ENCODE measurements around the gene RWDD2A.
A peak's percentile ranks its signal among the peaks of the same experiment; 100 is the strongest.

RWDD2A gene

GRCh38 chr6:83192871-83193746 lies at the start of gene RWDD2A, which contains the start of gene PGM3:
Gene RWDD2A (plus strand): TSS chr6:83193357. CDS start chr6:83194452, 1,095 bp downstream.
Gene PGM3 (minus strand): TSS chr6:83193265. CDS start chr6:83191012, 2,253 bp downstream.
- peak within 1 kb of the TSS; percentile 95 for H3K4me2 ChIP-seq (ENCODE audit: low read depth, low read length, poor library complexity, severe bottlenecking)
- H3F3A ChIP-seq (ENCODE audit: insufficient read depth), result peaks cover 5% of the 10 kb centered on the region; the same call in 1 of the 2 replicates
- H3K9ac ChIP-seq (ENCODE audit: low read length), result peak within 1 kb of the TSS; percentile 88
- H4K20me1 ChIP-seq (ENCODE audit: low read depth, low read length), result no peaks in the 10 kb centered on the region
- H3K79me2 ChIP-seq (ENCODE audit: insufficient read depth, low read length), result peaks cover 9% of the 10 kb centered on the region
- peak within 1 kb of the TSS; percentile 78 for H2AFZ ChIP-seq (ENCODE audit: low read depth, low read length, severe bottlenecking)
- H3K27ac ChIP-seq (ENCODE audit: low read depth, low read length), result no peak within 1 kb of the TSS
- no peaks in the 10 kb centered on the region for H3K9me2 ChIP-seq (replicated peaks; ENCODE audit: insufficient read depth, low read length)
- no peaks in the 10 kb centered on the region for H3K27me3 ChIP-seq (ENCODE audit: low read length)
- no peaks in the 10 kb centered on the region for H3K9me3 ChIP-seq (ENCODE audit: insufficient read depth, low read length)
- peak within 1 kb of the TSS; percentile 89 for H3K4me3 ChIP-seq (ENCODE audit: insufficient read depth, low read length, poor library complexity, severe bottlenecking)
- H3K36me3 ChIP-seq (ENCODE audit: low read length), result peaks cover 5% of the 10 kb centered on the region; the same call in 1 of the 2 replicates
- TF ChIP-seq CTCF (IDR thresholded peaks at IDR 0.05; ENCODE audit: insufficient read depth, low read length, poor library complexity, severe bottlenecking), result no peak
- TF ChIP-seq EZH2phosphoT487 (conservative IDR thresholded peaks at IDR 0.05; ENCODE audit: low read length), result no peak

- no peak overlapping the region for H3K9ac ChIP-seq (ENCODE audit: low read length)
- no peaks in the 10 kb centered on the region for H3F3A ChIP-seq (ENCODE audit: insufficient read depth)
- H2AFZ ChIP-seq (ENCODE audit: low read depth, low read length, severe bottlenecking), result no peak overlapping the region
- no peaks in the 10 kb centered on the region for H3K9me3 ChIP-seq (ENCODE audit: insufficient read depth, low read length)
- H3K27ac ChIP-seq (ENCODE audit: low read depth, low read length), result no peak overlapping the region
- no peak overlapping the region for H3K4me2 ChIP-seq (ENCODE audit: low read depth, low read length, poor library complexity, severe bottlenecking)
- H3K9me2 ChIP-seq (replicated peaks; ENCODE audit: insufficient read depth, low read length), result no peaks in the 10 kb centered on the region
- no peak overlapping the region for H3K4me3 ChIP-seq (ENCODE audit: insufficient read depth, low read length, poor library complexity, severe bottlenecking)
- H3K27me3 ChIP-seq (ENCODE audit: low read length), result no peaks in the 10 kb centered on the region
- H3K36me3 ChIP-seq (ENCODE audit: low read length), result peaks cover 53% of the 10 kb centered on the region
- no peaks in the 10 kb centered on the region for H3K79me2 ChIP-seq (ENCODE audit: insufficient read depth, low read length)
- TF ChIP-seq CTCF (IDR thresholded peaks at IDR 0.05; ENCODE audit: insufficient read depth, low read length, poor library complexity, severe bottlenecking) (no peak), EZH2phosphoT487 (conservative IDR thresholded peaks at IDR 0.05; ENCODE audit: low read length) (no peak)
- no peaks in the 10 kb centered on the region for H4K20me1 ChIP-seq (ENCODE audit: low read depth, low read length)
These were observed 42.0 kb upstream of the RWDD2A start for GRCh38 chr6:83151114-83151513.

- Histone ChIP-seq H3K9me2 (replicated peaks; ENCODE audit: insufficient read depth, low read length) (no peaks in the 10 kb centered on the region), H3K4me2 (ENCODE audit: low read depth, low read length, poor library complexity, severe bottlenecking) (no peak overlapping the region), H2AFZ (ENCODE audit: low read depth, low read length, severe bottlenecking) (no peak overlapping the region), H3K4me3 (ENCODE audit: insufficient read depth, low read length, poor library complexity, severe bottlenecking) (no peak overlapping the region), H3K27ac (ENCODE audit: low read depth, low read length) (no peak overlapping the region), H3K79me2 (ENCODE audit: insufficient read depth, low read length) (no peaks in the 10 kb centered on the region), H3F3A (ENCODE audit: insufficient read depth) (no peaks in the 10 kb centered on the region), H3K27me3 (ENCODE audit: low read length) (no peaks in the 10 kb centered on the region), H3K9ac (ENCODE audit: low read length) (no peak overlapping the region), H4K20me1 (ENCODE audit: low read depth, low read length) (no peaks in the 10 kb centered on the region), H3K9me3 (ENCODE audit: insufficient read depth, low read length) (no peaks in the 10 kb centered on the region), H3K36me3 (ENCODE audit: low read length) (peaks cover 45% of the 10 kb centered on the region)
- no peak for TF ChIP-seq EZH2phosphoT487 (conservative IDR thresholded peaks at IDR 0.05; ENCODE audit: low read length)
- no peak for TF ChIP-seq CTCF (IDR thresholded peaks at IDR 0.05; ENCODE audit: insufficient read depth, low read length, poor library complexity, severe bottlenecking)
These were observed 40.2 kb upstream of the RWDD2A start for GRCh38 chr6:83152913-83153312.

Data from SU-DHL-6 (cell line).